Bronchial epithelial cell (primary cell): ENCODE data around the gene PKD1L1. TPM values are rescaled to one million over a fixed set of nuclear protein-coding genes. Genes with fewer than 3 reads are reported as not detected.

ENCODE experiments used
- DNase-seq: peaks from one replicate; pipeline ENCODE4 v3.0.0-alpha.2; 2010; ENCODE audit warnings: low read depth
- FAIRE-seq: peaks from 2 replicates; lab custom pipeline; 2011; peaks lifted over from hg19 to GRCh38; lab: Jason Lieb, UNC
- H3K27me3 ChIP-seq: 2 replicates; pipeline ENCODE4 v1.5.1; 2011; ENCODE audit warnings: low read length; ENCODE audit not compliant: control insufficient read depth, insufficient read depth
- H3K36me3 ChIP-seq: 2 replicates; pipeline ENCODE4 v1.5.1; 2011; ENCODE audit warnings: low read length; ENCODE audit not compliant: control insufficient read depth, insufficient read depth
- H3K4me3 ChIP-seq: 2 replicates; pipeline ENCODE4 v1.5.1; 2011; ENCODE audit warnings: mild to moderate bottlenecking, low read depth, low read length, control low read depth
- total RNA-seq: library from RNA; depleted of rRNA; stranded (reverse); fragments of >200 nt; gene quantifications from 2 replicates; pipeline ENCODE4 v1.2.1, GENCODE V29; 2014
- TF ChIP-seq, protein P1 (sequence below): IDR thresholded peaks from 2 replicates; pipeline ENCODE4 v1.5.1; 2011; ENCODE audit warnings: mild to moderate bottlenecking, moderate library complexity, low read length, control low read depth, inconsistent platforms; ENCODE audit not compliant: insufficient read depth, severe bottlenecking

The PKD1L1 gene
- total RNA-seq, 1 donor from 2014 or later: under 0.01 TPM

DNA sequence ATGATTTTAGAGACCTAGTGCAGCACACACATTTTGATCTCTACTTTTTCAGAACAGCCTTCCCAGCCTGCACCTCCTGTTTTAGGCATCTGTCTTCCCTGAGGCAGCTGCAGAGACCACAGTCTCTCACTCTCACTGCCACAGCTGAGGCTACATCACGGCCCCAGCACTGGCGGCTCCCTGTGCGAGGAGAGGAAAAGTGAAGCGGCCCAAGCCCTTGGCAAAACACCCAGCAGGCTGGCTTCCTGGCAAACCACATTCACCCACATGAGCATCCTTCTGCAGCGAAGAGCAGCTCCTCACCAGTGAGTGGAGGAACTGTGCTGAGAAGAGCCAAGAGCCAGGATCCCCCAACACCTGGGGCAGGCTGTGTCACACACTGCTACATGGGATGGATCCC, 17.2 kb upstream of the PKD1L1 start:
- Histone ChIP-seq H3K36me3 (peaks cover 33% of the 10 kb centered on the region), H3K27me3 (no peaks in the 10 kb centered on the region), H3K4me3 (no peak overlapping the region)
- FAIRE-seq: no peak
- DNase-seq: no peak
- TF ChIP-seq, protein P1, sequence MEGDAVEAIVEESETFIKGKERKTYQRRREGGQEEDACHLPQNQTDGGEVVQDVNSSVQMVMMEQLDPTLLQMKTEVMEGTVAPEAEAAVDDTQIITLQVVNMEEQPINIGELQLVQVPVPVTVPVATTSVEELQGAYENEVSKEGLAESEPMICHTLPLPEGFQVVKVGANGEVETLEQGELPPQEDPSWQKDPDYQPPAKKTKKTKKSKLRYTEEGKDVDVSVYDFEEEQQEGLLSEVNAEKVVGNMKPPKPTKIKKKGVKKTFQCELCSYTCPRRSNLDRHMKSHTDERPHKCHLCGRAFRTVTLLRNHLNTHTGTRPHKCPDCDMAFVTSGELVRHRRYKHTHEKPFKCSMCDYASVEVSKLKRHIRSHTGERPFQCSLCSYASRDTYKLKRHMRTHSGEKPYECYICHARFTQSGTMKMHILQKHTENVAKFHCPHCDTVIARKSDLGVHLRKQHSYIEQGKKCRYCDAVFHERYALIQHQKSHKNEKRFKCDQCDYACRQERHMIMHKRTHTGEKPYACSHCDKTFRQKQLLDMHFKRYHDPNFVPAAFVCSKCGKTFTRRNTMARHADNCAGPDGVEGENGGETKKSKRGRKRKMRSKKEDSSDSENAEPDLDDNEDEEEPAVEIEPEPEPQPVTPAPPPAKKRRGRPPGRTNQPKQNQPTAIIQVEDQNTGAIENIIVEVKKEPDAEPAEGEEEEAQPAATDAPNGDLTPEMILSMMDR: no peak

- no peak for FAIRE-seq
- TF ChIP-seq, protein P1: no peak
- H3K36me3 ChIP-seq: peaks cover 28% of the 10 kb centered on the region
- DNase-seq: no peak
- no peaks in the 10 kb centered on the region for H3K27me3 ChIP-seq
- H3K4me3 ChIP-seq: no peak overlapping the region
These were observed 14.0 kb upstream of the PKD1L1 start for GRCh38 chr7:47962262-47962661.

DNA sequence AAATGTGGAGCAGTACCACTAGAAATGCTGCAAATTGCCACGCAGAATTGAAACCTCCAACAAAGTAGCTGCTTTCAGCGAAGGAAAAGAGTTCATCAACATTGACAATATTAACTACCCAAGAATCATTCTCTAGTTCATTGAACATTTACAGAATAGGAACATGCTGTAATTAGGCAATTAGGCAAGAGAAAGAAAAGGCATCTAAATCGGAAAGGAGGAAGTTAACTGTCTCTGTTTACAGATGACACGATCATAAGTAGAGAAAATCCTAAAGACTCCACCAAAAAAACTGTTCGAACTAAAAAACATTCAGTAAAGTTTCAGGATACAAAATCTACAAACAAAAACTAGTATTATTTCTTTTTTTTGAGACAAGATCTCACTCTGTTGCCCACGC, 8.9 kb upstream of the PKD1L1 start:
- DNase-seq: no peak
- TF ChIP-seq, protein P1: no peak
- Histone ChIP-seq H3K4me3 (no peak overlapping the region), H3K36me3 (peaks cover 6% of the 10 kb centered on the region), H3K27me3 (no peaks in the 10 kb centered on the region)
- no peak for FAIRE-seq

DNA sequence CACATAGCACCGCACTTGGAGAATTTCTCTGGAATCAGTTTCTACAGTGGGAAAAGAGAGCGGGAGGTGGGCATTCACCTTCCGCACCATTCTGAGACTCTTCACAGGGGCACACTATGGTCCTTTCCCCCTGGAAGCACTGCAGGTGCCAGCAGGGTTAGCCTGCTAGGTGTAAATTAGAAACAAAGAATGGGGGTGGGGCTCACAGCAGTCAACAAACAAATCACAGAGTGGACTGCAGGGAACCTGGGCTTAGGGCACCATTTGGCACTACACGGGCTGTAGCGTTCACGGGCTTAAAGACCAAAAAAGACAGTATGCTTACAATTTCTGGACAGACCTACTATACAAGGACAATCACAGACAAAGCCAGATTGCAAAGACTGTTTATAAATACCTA, 8.0 kb upstream of the PKD1L1 start:
- no peak for FAIRE-seq
- DNase-seq: no peak
- H3K36me3 ChIP-seq: peaks cover 4% of the 10 kb centered on the region
- no peaks in the 10 kb centered on the region for H3K27me3 ChIP-seq
- no peak overlapping the region for H3K4me3 ChIP-seq
- TF ChIP-seq, protein P1: no peak

GRCh38 chr7:47954231-47954911, 6.1 kb upstream of the PKD1L1 start:
- DNase-seq: no peak
- no peak for FAIRE-seq
- H3K27me3 ChIP-seq: no peaks in the 10 kb centered on the region
- TF ChIP-seq, protein P1: no peak
- H3K4me3 ChIP-seq: no peak overlapping the region
- peaks cover 4% of the 10 kb centered on the region for H3K36me3 ChIP-seq

DNA sequence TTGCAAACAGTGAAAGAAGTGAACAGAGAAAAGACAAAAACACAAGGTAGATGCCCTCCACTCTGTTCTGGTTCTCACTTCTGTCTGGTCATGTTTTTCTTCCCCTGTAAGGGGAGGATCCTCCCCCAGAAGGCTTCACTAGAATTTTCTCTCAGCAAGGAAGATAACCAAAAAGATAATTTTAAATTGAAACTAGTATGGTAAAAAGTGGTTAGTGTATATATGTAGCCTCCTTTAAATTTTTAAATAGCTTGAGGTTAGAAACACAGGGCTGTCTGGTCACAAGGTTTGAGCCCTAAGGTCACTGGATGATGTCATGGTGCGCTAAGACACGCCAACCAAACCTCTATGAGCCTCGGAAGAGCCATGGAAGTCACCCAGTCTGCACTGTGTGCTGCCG, 5.6 kb upstream of the PKD1L1 start:
- no peak for FAIRE-seq

More for the DNA sequence above, 5.6 kb upstream of the PKD1L1 start:
- TF ChIP-seq, protein P1: no peak
- no peak for DNase-seq
- Histone ChIP-seq H3K36me3 (peaks cover 4% of the 10 kb centered on the region), H3K4me3 (no peak overlapping the region), H3K27me3 (no peaks in the 10 kb centered on the region)
